ENCODE results near the gene PTPRN2.
"Not testable (repeated sequence)": the region's sequence is repeated elsewhere in the genome, so short reads cannot be mapped to it uniquely, and the experiment has no call there.

Gene PTPRN2

GRCh38 chr7:158587162-158588084 lies at the start of gene PTPRN2:
PTPRN2 (minus strand) TSS chr7:158587823.
- DNase-seq: peak; percentile 58

DNA sequence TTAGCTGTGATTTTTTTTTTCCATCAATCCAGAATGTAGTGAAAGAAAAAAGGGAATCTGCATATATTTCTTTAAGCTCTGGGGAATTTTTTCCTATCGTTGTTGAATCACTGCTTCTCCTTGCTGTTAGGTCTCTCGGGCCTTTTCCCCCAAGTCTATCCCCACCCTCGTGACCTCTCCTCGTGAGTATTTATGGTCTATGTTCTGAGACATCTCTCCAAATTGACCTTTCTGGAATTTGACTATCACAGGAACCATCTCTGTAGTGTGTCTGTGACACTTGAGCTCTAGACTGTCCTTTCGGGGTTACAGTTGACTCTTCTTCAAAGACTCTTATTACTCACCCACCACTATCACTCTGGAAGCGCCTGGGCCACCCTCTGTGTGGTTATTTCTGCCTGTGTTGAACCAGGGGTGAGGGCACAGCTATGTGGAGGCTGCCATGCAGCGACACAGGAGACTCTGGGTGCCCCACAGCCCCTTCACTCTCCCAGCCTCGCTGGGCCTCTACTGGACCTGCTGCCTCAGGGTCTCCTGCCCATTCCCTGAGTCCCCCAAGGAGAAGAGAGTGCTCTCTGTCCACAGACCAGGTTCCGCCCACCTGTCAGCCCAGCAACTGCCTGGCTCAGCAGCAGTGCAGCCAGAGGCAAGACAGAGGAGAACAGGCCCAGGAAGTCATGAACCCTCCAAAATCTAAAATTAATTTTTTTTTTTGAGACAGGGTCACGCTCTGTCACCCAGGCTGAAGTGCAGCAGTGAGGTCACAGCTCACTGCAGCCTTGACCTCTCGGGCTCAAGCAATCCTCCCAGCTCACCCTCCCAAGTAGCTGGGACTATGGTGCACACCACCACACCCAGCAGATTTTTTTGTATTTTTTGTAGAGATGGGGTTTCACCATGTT lies 45.7 kb upstream of the PTPRN2 start:
- no peak for DNase-seq

DNA sequence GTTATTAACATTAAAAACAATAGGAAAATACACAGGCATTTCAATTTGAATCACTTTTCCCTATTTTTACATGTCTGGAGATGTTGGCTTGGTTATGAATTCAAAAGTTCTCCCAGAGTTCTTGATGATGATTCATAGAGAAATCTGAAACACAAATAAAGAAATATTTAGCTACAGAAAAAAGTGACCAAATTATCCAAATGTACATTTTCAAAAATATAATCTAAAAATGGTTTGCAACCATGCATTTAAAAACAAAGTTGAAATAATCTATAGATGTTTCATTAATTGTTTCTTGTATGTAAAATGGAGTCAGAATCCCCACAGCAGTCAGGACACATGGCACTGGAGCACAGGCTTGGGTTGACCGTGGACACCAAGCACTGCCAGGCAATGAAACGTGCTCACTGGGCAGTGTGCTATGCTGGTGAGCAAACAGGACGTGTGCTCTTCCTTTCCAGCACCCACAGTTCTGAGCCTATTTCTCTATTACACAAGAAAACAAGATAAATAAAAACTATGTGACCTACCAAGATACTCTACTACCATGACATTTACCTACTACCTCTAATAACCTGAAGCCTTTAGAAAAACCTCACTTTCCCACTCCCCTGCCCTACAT lies 44.1 kb upstream of the PTPRN2 start:
- DNase-seq: no peak

GRCh38 chr7:158626289-158626688 lies 38.7 kb upstream of the PTPRN2 start:
- not testable (repeated sequence) for DNase-seq

DNA sequence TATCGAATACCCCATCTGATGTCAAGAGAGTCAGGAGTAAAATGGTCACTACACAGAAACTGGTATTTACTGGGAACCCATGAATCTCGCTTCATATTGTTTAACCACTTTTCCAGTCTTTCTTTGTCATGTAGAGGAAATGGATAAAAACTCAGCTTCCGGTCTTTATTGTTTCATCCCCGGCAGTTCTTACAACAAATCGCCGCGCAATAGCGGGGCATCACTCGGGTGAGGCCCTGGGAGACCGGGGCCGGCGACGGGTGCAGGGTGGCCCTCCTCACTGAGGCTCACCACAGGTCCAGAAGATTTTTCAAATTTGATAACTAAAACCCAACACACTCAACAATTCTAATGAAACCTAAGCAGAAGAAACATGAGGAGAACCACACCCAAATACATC lies 35.6 kb upstream of the PTPRN2 start:
- no peak for DNase-seq

- no peak for DNase-seq
These were observed 33.3 kb upstream of the PTPRN2 start for GRCh38 chr7:158620839-158621441.

GRCh38 chr7:158620418-158620817 lies 32.8 kb upstream of the PTPRN2 start:
- DNase-seq: no peak

- no peak for DNase-seq
These were observed 31.1 kb upstream of the PTPRN2 start for GRCh38 chr7:158618745-158619140.

DNA sequence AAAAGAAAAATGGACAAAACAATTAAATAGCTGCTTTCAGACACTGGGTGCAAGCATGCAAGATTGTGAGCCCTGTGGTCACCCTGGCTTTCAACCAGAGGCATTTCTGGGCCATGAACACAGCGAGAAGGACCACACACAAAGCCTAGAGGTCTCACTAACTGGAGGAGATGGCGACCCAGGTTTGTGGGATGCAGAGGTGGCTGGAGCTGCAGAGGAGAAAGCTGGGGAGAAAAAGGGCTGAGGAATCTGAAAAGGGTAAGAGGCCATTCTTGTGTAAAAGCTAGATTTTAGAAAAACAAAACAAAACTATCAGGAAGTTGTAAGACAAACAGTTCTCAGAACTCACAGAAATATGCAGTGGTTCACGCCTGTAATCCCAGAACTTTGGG lies 30.1 kb upstream of the PTPRN2 start:
- no peak for DNase-seq

DNA sequence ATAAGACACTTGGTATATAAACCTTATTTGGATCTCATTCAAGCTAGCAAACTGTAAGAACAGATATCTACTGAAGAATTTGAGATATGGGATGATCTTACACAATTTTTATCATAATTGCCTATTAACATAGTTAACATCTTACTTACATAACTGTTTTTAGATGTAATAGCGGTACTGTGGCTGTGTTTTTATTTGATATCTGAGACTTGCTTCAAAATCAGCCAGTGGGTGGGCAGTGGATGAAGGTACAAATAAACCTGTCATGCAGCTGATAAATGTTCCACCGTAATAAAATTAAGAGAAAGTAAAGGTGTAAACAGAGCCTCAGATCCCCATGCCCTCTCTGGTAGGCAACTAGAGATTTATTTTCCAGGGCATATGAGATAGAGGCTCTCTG lies 28.4 kb upstream of the PTPRN2 start:
- DNase-seq: no peak

DNA sequence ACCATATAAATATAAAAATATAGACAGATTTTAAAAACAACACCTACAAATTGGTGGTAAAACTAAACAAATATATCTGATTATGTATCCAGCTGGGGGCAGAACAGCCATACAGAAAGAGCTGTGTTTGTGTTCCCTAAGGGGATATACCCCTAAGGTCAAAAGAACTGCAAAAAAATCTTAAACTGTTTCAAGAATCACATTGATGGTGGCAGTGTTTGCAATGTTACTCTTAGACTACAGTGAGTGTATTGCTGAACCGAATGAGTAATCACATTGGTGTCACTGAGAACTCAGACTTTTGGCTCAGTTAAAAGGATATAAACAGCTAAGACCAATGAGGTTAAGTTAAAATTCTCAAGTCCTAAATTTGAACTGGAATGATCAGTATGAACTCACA lies 27.1 kb upstream of the PTPRN2 start:
- no peak for DNase-seq

DNA sequence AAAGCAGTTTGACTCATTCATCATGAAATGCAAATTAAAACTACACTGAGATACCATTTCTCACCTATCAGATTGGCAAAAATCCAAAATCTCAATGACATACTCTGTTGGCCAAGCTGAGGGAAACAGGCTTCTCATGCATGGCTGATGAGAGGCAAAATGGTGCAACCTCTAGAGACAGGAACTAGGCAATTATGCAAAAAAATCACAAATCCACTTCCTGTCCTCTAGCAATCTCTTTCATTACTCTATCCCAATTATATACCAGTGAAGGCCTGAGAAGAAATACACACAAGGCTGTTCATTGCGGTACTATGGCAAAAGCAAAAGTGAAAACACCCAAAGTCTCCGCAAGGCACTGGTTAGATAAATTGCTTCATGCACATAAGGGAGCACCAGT lies 25.9 kb upstream of the PTPRN2 start:
- no peak for DNase-seq

- DNase-seq: no peak
These were observed 24.9 kb upstream of the PTPRN2 start for GRCh38 chr7:158612546-158612945.

- DNase-seq: no peak
These were observed 23.9 kb upstream of the PTPRN2 start for GRCh38 chr7:158611541-158611940.

GRCh38 chr7:158609313-158609974 lies 21.8 kb upstream of the PTPRN2 start:
- DNase-seq: no peak

DNA sequence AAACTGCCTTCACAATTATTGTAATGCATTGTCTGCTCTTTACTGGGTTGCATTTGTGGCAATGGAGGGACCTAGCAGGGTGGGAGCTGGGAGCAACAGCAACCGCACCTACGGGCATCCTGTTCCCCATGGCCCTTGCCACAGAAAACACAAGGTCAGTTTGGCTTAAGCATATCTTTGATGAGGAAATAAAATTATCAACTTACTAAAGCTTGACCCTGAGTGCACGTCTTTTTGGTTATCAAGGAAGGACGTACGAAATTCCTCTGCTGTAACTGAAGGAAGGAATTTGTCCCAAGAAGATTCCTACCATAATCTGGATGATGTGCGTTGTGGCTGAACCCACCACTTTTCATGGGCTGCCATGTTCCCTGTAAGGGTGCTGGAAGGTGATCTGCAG lies 19.9 kb upstream of the PTPRN2 start:
- no peak for DNase-seq

DNA sequence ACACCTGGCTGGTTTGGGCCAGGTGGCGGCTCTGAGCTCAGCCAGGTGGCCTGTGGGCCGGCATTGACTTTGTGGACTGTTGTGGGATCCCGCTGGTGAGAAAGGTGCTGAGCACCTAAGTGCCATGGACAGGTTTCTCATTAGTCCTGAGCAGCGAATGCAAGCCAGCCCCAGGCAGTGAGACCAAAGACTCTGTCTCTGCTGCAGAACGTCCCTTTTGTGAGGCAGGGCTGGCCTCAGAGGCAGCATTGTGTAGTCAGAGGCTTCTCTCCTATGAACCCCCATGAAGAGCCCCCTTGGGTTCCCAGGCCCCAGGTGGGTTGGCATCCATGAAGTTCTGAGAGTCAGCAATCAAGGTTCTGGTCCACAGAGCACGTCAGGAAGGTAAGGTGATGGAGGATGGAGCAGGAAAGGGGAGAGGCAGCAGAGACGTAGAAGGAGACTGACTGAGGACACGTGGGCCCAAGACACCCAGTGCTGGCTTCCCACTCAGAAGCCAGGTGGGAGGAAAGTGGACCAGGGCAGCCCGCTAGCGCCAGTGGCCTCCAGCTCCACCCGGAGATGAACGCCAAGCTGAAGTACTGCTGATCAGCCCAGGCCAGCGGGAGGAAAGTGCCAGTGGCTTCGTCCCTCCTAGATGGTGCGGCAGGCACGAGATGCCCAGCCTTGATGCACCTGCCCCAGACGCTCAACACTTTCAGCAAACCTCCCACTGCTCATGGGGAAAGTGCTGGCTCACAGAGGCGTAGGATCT lies 19.2 kb upstream of the PTPRN2 start:
- DNase-seq: no peak

- DNase-seq: no peak
These were observed 18.5 kb upstream of the PTPRN2 start for GRCh38 chr7:158606129-158606528.

DNA sequence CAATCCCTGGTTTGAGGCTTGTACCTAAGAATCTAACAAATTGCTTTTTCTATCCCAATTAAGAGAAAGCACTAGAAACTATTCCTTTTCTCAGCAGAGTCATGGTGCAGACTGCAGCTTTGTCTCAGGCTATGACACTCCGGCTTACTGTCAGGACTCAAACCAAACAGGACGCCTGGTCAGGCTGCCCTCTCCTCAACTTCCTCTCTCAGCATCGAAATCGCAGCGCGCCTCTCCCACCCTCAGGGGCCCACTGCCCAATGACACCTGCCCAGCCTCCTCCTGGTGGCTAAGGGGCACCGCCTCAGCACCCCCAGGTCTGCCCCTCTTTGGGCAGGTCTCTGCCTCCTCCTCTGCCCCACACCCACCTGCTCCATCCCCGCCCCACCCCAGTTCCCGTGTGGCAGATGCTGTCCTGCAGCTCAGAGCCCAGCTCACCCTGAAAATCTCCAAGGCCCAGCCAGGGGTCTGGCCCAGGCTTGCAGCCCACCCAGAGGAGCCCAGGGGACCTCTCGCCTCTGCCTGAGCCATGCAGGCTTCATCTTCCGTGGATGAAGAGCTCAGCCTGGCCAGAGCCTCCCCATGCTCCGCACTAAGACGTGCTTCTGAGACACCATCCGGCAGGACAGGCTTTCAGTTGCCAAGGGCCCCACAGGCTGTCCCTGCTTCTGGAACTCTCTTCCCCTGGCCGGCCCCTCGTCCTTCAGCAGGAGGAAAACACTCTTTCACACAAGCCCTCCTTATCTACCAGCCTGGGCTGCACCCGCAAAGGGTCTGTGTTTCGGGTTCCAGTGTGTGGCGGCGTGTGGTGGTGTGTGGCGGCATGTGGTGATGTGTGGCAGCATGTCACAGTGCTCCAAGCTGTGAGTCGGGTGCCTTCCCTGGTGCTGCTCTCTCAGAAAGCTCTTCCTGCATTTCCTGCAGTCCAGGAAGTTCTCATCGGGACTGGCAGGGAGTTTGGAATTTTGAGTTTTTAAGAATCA lies 16.4 kb upstream of the PTPRN2 start:
- DNase-seq: no peak
